ENCODE measurements around the gene COPE.

DNA sequence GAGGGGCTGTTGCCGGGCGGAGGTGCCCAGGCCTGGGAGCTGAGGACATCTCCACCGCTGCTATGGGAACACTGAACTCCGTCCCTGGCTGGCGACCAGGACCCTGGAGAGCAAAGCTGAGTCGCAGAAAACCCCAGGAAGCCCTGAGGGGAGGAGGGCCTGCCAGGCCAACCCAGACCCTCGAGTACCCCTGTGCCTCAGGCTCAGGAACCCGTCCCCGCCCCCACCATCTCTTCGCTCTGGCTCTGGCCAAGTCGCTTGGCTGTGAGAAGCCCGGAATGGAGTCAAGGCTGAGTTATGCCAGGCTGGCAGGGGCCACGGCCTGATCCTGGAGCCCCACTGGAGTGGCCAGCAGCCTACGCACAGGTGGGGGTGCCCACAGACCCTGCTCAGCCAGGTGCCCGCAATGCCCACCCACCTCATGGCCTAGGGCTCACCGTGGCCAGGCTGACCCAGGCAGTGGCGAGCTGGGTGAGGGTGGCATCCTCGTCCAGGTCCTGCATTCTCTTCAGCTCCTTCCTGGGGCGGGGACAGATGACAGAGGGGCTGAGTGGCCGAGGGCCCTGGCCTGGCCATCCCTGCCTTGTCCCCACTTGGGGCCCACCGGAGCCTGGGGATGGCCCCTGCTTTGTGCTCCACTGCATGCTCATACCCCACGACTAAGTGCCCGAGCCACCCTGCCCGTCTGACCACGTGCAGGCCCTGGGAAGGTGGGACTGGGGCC lies 14.7 kb downstream of the COPE start:
- TF ChIP-seq CTCF (IDR thresholded peaks at IDR 0.05) (no peak), POLR2AphosphoS5 (IDR thresholded peaks at IDR 0.05) (no peak), EP300 (IDR thresholded peaks at IDR 0.05) (no peak), POLR2A (IDR thresholded peaks at IDR 0.05) (no peak)

Data from suprapubic skin (tissue), 4 donors.